ENCODE measurements around the gene CCDC63.

- TF ChIP-seq, protein P1, sequence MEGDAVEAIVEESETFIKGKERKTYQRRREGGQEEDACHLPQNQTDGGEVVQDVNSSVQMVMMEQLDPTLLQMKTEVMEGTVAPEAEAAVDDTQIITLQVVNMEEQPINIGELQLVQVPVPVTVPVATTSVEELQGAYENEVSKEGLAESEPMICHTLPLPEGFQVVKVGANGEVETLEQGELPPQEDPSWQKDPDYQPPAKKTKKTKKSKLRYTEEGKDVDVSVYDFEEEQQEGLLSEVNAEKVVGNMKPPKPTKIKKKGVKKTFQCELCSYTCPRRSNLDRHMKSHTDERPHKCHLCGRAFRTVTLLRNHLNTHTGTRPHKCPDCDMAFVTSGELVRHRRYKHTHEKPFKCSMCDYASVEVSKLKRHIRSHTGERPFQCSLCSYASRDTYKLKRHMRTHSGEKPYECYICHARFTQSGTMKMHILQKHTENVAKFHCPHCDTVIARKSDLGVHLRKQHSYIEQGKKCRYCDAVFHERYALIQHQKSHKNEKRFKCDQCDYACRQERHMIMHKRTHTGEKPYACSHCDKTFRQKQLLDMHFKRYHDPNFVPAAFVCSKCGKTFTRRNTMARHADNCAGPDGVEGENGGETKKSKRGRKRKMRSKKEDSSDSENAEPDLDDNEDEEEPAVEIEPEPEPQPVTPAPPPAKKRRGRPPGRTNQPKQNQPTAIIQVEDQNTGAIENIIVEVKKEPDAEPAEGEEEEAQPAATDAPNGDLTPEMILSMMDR (conservative IDR thresholded peaks at IDR 0.05 in 1 of 2, IDR thresholded peaks at IDR 0.05 in 1 of 2; ENCODE audit: low read depth in 1 of 2, low read length in 2 of 2), result no peak
- TF ChIP-seq EZH2 (IDR thresholded peaks at IDR 0.05; ENCODE audit: low read length, missing control alignments), result no peak
Measured at GRCh38 chr12:110919720-110920119, 72.9 kb downstream of the CCDC63 start.

All from fibroblast of lung (primary cell).